GM21360 (cell line): ENCODE data around the gene NFKB1.

Experiments
- ATAC-seq: cut with Tn5 transposase; IDR thresholded peaks from one replicate; pipeline ENCODE4 v1.9.1; 2021; ENCODE audit warnings: mild to moderate bottlenecking, moderate library complexity; ENCODE audit not compliant: unreplicated experiment

Gene NFKB1

GRCh38 chr4:102497986-102498385 is 3.2 kb upstream of the NFKB1 start:
- ATAC-seq, result no peak

GRCh38 chr4:102500352-102500695 is 835 bp upstream of the NFKB1 start:
- peak; percentile 25 for ATAC-seq

- peak; percentile 25 for ATAC-seq
Measured at GRCh38 chr4:102501447-102501696, 213 bp downstream of the NFKB1 start.

GRCh38 chr4:102502543-102502818 is 1.3 kb downstream of the NFKB1 start:
- ATAC-seq, result no peak

GRCh38 chr4:102503301-102503746 is 2.2 kb downstream of the NFKB1 start:
- ATAC-seq, result no peak

- ATAC-seq, result no peak
Measured at GRCh38 chr4:102503831-102504786, 3.0 kb downstream of the NFKB1 start.

GRCh38 chr4:102504941-102505340 is 3.8 kb downstream of the NFKB1 start:
- ATAC-seq, result no peak

GRCh38 chr4:102505708-102506107 is 4.5 kb downstream of the NFKB1 start:
- no peak for ATAC-seq

- no peak for ATAC-seq
Measured at GRCh38 chr4:102506523-102506922, 5.4 kb downstream of the NFKB1 start.

GRCh38 chr4:102511830-102512605 is 10.9 kb downstream of the NFKB1 start:
- no peak for ATAC-seq

GRCh38 chr4:102514298-102514964 is 13.3 kb downstream of the NFKB1 start:
- ATAC-seq, result no peak

- no peak for ATAC-seq
Measured at GRCh38 chr4:102517753-102518152, 16.6 kb downstream of the NFKB1 start.

GRCh38 chr4:102518703-102519131 is 17.6 kb downstream of the NFKB1 start:
- no peak for ATAC-seq

- ATAC-seq, result no peak
Measured at GRCh38 chr4:102519925-102520324, 18.8 kb downstream of the NFKB1 start.

GRCh38 chr4:102521570-102521969 is 20.4 kb downstream of the NFKB1 start:
- no peak for ATAC-seq

- no peak for ATAC-seq
Measured at GRCh38 chr4:102522031-102522440, 20.9 kb downstream of the NFKB1 start.

GRCh38 chr4:102524691-102525090 is 23.5 kb downstream of the NFKB1 start:
- ATAC-seq, result no peak

- ATAC-seq, result no peak
Measured at GRCh38 chr4:102525097-102525496, 23.9 kb downstream of the NFKB1 start.

GRCh38 chr4:102525504-102525903 is 24.3 kb downstream of the NFKB1 start:
- ATAC-seq, result no peak

- no peak for ATAC-seq
Measured at GRCh38 chr4:102526532-102526931, 25.4 kb downstream of the NFKB1 start.

- no peak for ATAC-seq
Measured at GRCh38 chr4:102527695-102528283, 26.6 kb downstream of the NFKB1 start.
